ENCODE results near the gene PLAAT3.
"Not testable (repeated sequence)": the region's sequence is repeated elsewhere in the genome, so short reads cannot be mapped to it uniquely, and the experiment has no call there.

DNA sequence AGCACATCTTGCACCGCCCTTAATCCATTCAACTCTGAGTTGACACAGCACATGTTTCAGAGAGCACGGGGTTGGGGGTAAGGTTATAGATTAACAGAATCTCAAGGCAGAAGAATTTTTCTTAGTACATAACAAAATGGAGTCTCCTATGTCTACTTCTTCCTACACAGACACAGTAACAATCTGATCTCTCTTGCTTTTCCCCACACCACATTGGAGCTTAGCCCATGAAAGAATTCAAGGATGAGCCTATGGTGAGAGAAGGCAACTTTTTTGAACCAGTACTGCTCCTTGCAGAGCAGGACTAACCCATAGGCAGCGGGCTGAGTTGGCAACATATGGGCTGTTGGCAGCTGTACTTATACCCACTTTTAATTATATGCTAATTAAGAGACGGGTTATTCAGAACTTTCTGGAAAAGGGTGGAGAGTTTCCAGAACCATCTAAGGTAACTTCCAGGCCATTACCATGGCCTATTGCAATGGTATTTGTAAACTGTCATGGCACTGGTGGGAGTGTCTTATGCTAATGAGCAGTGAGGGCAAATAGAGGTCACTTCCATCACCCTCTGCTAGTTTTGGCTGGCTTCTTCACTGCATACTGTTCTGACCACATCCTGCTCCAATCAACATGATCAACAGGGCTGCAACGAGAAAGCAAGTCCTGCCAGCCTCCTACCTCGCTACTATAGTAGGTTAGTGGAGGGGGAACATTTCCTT, 83.0 kb downstream of the PLAAT3 start:
- TF ChIP-seq, protein P1, sequence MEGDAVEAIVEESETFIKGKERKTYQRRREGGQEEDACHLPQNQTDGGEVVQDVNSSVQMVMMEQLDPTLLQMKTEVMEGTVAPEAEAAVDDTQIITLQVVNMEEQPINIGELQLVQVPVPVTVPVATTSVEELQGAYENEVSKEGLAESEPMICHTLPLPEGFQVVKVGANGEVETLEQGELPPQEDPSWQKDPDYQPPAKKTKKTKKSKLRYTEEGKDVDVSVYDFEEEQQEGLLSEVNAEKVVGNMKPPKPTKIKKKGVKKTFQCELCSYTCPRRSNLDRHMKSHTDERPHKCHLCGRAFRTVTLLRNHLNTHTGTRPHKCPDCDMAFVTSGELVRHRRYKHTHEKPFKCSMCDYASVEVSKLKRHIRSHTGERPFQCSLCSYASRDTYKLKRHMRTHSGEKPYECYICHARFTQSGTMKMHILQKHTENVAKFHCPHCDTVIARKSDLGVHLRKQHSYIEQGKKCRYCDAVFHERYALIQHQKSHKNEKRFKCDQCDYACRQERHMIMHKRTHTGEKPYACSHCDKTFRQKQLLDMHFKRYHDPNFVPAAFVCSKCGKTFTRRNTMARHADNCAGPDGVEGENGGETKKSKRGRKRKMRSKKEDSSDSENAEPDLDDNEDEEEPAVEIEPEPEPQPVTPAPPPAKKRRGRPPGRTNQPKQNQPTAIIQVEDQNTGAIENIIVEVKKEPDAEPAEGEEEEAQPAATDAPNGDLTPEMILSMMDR (IDR thresholded peaks at IDR 0.05): not testable (repeated sequence)
- not testable (repeated sequence) for TF ChIP-seq POLR2A (IDR thresholded peaks at IDR 0.05)

All from right lobe of liver (tissue), 4 donors.